ENCODE results near the gene PRRT1.

PRRT1 gene

DNA sequence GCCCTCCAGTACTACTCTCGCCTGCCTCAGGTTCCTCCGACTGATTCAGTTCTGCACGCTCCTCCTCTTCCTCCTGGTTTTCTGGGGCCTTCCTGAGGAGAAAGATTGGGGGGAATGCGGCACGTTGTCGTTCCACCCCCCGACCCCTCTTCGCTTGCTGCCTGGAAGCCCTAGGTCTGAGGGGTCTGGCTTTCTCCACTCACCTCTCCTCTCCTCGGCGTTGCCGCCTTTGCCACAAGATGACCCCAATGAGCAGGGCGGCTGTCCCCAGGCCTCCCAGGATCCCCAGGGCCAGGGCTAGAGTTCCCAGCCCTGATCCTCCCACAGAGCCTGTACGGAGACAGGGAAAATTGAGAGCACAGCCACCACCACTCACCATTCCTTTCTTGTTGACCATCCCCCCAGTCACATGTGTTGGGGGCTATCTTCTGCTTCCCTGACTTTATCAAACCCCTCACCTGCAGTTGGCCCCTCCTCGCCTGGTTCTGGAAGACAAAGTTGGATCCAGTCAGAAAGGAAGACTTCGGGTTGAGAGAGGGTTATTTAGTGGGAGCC, 29.5 kb upstream of the PRRT1 start:
- Histone ChIP-seq H3K9me3 (ENCODE audit: control insufficient read depth, low read length) (no peaks in the 10 kb centered on the region), H3K4me3 (ENCODE audit: insufficient read depth, low read depth, low read length) (no peak overlapping the region), H3K27ac (ENCODE audit: insufficient read depth, low read depth, low read length, poor library complexity, severe bottlenecking) (no peak overlapping the region), H3K4me1 (ENCODE audit: control insufficient read depth, insufficient read depth, low read length) (peaks cover 10% of the 10 kb centered on the region), H3K36me3 (ENCODE audit: control insufficient read depth, insufficient read depth, low read length) (peaks cover 15% of the 10 kb centered on the region), H3K27me3 (ENCODE audit: control insufficient read depth, insufficient read depth, low read length, poor library complexity, severe bottlenecking) (no peaks in the 10 kb centered on the region)
- 91 to 92% methylated on average over 15 of the region's 15 CpGs for WGBS, 2 experiments

DNA sequence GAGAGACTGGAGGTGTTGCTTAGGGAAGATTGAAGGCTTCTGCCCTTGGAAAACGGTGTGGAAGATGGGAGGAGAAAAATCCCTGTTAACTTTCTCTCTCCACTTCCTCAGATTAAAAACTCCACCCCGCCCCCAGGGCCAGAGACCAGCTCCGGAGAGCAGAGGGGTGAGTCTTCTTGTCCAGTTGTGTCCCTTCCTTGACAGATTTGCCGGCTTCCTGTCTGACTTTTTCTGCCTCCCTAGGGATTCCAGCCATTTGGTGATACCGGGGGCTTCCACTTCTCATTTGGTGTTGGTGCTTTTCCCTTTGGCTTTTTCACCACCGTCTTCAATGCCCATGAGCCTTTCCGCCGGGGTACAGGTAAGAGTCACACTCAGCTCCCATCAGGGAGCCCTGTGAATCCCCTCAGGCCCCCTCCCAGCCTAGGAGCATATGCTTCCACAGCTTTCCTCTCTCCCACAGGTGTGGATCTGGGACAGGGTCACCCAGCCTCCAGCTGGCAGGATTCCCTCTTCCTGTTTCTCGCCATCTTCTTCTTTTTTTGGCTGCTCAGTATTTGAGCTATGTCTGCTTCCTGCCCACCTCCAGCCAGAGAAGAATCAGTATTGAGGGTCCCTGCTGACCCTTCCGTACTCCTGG, 28.1 kb upstream of the PRRT1 start:
- 96 to 97% methylated on average over 9 to 10 of the region's 10 CpGs for WGBS, 2 experiments
- no peaks in the 10 kb centered on the region for H3K27me3 ChIP-seq (ENCODE audit: control insufficient read depth, insufficient read depth, low read length, poor library complexity, severe bottlenecking)
- H3K4me1 ChIP-seq (ENCODE audit: control insufficient read depth, insufficient read depth, low read length), result peaks cover 14% of the 10 kb centered on the region
- peak overlapping the region; percentile 98 for H3K4me3 ChIP-seq (ENCODE audit: insufficient read depth, low read depth, low read length)
- no peak overlapping the region for H3K27ac ChIP-seq (ENCODE audit: insufficient read depth, low read depth, low read length, poor library complexity, severe bottlenecking)
- H3K36me3 ChIP-seq (ENCODE audit: control insufficient read depth, insufficient read depth, low read length), result peaks cover 15% of the 10 kb centered on the region
- no peaks in the 10 kb centered on the region for H3K9me3 ChIP-seq (ENCODE audit: control insufficient read depth, low read length)

DNA sequence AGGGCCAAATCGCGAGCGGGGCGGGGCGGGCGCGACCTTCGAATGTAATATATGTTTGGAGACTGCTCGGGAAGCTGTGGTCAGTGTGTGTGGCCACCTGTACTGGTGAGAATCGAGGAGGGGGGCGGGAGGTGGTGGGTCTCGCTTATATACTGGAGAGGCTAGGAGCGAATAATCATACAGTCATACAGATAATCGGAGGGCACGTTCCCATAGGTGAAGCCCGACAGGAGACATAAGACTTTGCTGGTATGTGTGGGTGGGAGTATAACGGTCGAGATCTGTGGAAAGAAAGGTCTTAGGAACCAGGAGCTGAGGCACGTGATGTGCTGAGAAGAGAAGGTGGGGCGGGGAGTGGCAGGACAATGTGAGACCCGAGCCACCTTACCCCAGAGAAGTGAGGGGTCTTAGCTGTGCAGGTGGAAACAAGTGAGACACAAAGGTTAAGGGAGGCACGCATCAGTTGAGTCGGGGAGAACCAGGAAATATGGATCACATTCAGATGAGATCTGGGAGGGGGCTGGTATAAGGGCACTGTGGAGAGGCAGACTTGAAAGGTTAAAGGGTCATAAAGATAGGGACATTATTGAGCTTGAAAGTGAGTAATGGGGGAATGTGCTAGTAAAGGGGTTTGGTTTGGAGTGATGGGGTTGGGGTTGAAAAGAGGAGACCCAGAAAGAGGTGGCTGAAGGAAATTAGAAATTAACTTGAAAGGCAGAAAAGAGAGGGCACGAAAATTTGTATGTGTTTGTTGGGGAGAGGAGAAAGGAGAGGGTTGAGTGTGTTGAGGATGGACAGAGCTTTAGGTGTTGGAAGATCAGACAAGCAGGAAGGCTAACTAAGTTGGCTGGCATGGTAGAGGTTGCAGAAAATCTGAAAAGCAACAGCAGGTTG, 27.1 kb upstream of the PRRT1 start:
- Histone ChIP-seq H3K36me3 (ENCODE audit: control insufficient read depth, insufficient read depth, low read length) (peaks cover 13% of the 10 kb centered on the region), H3K9me3 (ENCODE audit: control insufficient read depth, low read length) (no peaks in the 10 kb centered on the region), H3K4me3 (ENCODE audit: insufficient read depth, low read depth, low read length) (peak overlapping the region; percentile 98), H3K27ac (ENCODE audit: insufficient read depth, low read depth, low read length, poor library complexity, severe bottlenecking) (peak overlapping the region; percentile 99), H3K27me3 (ENCODE audit: control insufficient read depth, insufficient read depth, low read length, poor library complexity, severe bottlenecking) (no peaks in the 10 kb centered on the region), H3K4me1 (ENCODE audit: control insufficient read depth, insufficient read depth, low read length) (peaks cover 19% of the 10 kb centered on the region)
- 5 to 6% methylated on average over 23 to 24 of the region's 24 CpGs for WGBS, 2 experiments

DNA sequence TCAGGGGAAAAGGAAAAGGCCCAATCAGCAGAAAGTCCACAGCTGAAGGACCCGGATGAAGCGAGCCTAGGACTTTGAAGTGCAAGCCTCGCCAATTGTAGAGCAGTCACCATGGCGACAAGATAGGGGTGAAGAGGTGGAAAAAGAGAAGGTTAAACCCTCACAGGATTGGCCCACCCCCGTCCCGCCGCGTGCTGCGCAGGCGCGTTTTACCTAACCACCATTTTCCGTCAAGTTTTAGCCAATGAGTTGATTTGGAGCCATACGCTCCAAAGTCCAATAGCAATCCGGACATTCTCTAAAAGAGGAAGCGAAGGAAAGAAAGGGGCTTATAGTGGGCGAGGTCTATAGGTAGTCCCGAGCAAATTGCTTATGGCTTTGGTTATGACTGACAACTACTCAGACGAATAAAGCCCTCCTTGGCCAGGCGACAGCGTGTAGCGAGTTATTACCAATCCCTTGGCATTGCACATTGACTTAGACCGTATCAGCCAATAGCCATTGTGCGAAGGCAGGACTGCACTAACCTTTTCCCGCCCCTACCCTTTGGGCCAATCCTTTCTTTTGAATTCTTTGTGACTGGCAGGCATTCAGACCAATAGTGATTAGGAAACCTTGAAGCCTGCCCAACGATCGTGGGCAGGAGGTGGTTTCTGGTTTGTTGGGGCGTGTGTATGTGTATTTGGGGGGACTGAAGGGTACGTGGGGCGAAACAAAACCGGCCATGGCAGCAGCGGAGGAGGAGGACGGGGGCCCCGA, 26.2 kb upstream of the PRRT1 start, which contains the start of gene RNF5:
TSS of gene RNF5 (plus strand) at position 618 of the 759 bp plus-strand sequence. CDS start at position 725, 107 bp downstream.
- Histone ChIP-seq H3K9me3 (ENCODE audit: control insufficient read depth, low read length) (no peaks in the 10 kb centered on the region), H3K36me3 (ENCODE audit: control insufficient read depth, insufficient read depth, low read length) (peaks cover 8% of the 10 kb centered on the region), H3K4me1 (ENCODE audit: control insufficient read depth, insufficient read depth, low read length) (peaks cover 23% of the 10 kb centered on the region), H3K27me3 (ENCODE audit: control insufficient read depth, insufficient read depth, low read length, poor library complexity, severe bottlenecking) (no peaks in the 10 kb centered on the region), H3K27ac (ENCODE audit: insufficient read depth, low read depth, low read length, poor library complexity, severe bottlenecking) (peak within 1 kb of the TSS; percentile 99), H3K4me3 (ENCODE audit: insufficient read depth, low read depth, low read length) (peak within 1 kb of the TSS; percentile 98)
- WGBS, 2 experiments, result 0% methylated on average over 33 of the region's 33 CpGs

DNA sequence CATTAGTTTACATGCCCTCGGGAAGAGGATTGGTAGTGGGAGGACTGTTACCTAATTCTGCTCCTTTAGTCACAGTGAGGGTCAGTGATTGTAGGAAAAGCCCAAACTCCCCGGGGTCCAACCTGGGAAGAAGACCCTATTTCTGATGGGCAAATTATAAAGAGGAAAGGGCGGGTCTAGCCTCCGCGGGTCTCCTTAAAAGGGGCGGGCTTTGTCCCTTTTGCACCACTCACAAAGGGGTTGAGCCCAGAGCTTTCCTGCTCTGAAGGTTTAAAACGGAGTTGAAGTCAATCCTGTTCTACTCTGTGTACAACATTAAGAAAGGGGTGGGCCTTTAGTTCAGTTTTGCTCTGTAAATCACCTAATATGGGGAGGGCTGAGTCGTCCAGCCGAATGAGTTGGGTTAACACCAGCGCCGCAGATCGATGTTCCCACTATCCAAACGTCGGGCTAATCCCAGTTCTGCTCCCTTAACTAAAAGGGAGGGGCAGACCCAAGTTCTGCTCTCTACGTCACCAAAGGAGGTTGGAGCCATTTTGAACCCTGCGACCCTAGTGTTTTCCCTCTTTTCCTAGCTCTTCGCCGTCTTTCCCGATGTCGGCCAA, 25.5 kb upstream of the PRRT1 start:
- Histone ChIP-seq H3K27me3 (ENCODE audit: control insufficient read depth, insufficient read depth, low read length, poor library complexity, severe bottlenecking) (no peaks in the 10 kb centered on the region), H3K4me3 (ENCODE audit: insufficient read depth, low read depth, low read length) (peak overlapping the region; percentile 98), H3K27ac (ENCODE audit: insufficient read depth, low read depth, low read length, poor library complexity, severe bottlenecking) (peak overlapping the region; percentile 99), H3K36me3 (ENCODE audit: control insufficient read depth, insufficient read depth, low read length) (peaks cover 4% of the 10 kb centered on the region), H3K4me1 (ENCODE audit: control insufficient read depth, insufficient read depth, low read length) (peaks cover 25% of the 10 kb centered on the region), H3K9me3 (ENCODE audit: control insufficient read depth, low read length) (no peaks in the 10 kb centered on the region)
- WGBS, 2 experiments, result 0 to 1% methylated on average over 20 of the region's 20 CpGs

DNA sequence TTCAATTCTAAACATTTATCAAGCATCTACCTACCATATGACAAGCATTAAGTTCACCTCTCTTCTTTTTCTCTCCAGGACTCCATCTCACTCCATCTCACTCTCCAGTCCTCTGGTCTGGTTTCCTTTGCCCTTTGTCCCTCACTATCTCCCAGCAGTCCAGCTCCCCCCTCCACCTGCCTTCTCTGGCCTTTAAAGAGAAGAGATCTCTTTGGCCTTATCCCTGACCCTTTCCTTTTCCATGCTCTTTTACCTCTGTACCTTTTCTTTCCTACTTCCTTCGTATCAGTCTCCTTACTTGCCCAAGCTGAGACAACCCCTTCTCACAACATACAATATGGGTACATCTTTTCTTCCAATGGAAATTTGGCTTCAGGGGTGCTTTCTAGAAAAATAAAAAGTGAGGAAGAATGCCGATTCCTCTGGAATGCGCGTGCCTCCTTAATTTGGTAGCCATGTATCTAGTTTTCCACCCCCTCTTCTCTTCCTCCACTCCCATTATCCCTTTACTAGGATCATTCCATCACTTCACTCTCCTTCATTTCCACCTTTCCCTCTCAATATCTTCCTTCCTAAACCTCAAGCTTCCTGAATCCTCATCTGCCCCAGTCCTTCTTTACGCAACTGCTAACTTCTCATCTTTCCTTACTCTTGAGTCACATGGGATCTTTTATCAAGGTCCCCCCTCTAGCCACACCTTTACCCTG, 24.9 kb upstream of the PRRT1 start:
- 20 to 25% methylated on average over 5 of the region's 5 CpGs for WGBS, 2 experiments
- Histone ChIP-seq H3K27ac (ENCODE audit: insufficient read depth, low read depth, low read length, poor library complexity, severe bottlenecking) (peak overlapping the region; percentile 99), H3K27me3 (ENCODE audit: control insufficient read depth, insufficient read depth, low read length, poor library complexity, severe bottlenecking) (no peaks in the 10 kb centered on the region), H3K36me3 (ENCODE audit: control insufficient read depth, insufficient read depth, low read length) (peaks cover under 1% of the 10 kb centered on the region), H3K4me3 (ENCODE audit: insufficient read depth, low read depth, low read length) (peak overlapping the region; percentile 98), H3K4me1 (ENCODE audit: control insufficient read depth, insufficient read depth, low read length) (peaks cover 25% of the 10 kb centered on the region), H3K9me3 (ENCODE audit: control insufficient read depth, low read length) (no peaks in the 10 kb centered on the region)

DNA sequence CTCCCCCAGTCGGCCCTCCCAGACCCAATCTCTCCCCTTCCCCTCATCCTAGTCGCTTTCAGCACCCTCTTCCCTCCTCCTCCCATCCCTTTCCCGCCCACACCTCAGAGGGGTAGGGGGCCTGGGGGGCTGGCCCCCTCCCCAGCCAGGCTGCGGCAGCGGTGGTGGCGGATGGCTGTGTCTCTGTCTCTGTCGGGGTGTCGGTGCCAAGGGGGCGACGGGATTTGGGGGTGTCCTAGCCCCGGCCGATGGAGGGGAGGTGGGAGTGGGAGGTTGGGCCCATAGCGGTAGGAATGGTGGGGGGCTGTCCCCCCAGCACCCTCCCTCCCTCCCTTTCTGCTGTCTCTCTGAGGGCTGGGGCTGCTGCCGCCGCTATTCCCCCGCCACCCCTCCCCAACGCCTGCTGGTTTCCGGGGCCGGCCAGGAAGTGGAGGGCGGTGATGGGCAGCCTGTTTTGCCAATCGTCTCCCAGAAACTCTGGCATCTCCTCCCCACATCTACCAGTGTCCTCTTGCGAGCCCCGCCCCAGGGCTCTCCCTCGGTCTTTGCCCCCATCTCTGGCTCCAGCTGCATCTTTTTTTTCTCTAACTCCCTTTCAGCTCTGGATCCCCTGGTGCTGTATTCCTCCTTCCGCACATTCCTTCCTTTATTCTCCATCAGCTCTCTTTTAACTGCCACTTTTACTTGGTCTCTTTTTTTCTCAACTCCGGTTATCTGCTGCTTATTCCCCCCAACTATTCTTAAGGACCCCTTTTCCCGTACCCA, 24.2 kb upstream of the PRRT1 start, which contains the start of gene AGPAT1:
TSS of gene AGPAT1 (minus strand) at position 374 of the 765 bp plus-strand sequence. CDS start 4,588 bp downstream, outside the sequence.
- 1 to 2% methylated on average over 26 to 27 of the region's 27 CpGs for WGBS, 2 experiments
- Histone ChIP-seq H3K27me3 (ENCODE audit: control insufficient read depth, insufficient read depth, low read length, poor library complexity, severe bottlenecking) (no peaks in the 10 kb centered on the region), H3K4me3 (ENCODE audit: insufficient read depth, low read depth, low read length) (peak within 1 kb of the TSS; percentile 98)

DNA sequence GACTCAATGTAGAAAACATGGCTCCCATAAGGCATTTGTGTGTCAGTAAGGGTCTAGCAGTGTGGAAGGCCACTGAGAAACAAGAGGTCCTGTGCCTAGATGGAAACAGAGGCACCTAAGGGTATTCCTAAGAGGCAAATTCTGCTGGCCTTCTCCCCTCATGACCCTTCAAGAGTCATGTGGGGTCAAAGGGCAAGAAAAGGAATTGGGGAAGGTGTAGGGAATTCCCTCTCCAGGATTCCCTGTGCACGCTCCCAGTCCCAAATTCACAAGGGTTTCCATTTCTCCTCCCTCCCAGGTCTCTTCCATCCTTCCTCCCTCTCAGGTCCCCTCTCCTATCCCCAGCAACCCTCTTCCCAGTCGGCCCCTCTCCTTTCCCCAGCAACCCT, 23.6 kb upstream of the PRRT1 start:
- Histone ChIP-seq H3K9me3 (ENCODE audit: control insufficient read depth, low read length) (no peaks in the 10 kb centered on the region), H3K4me3 (ENCODE audit: insufficient read depth, low read depth, low read length) (peak overlapping the region; percentile 98), H3K27ac (ENCODE audit: insufficient read depth, low read depth, low read length, poor library complexity, severe bottlenecking) (no peak overlapping the region), H3K36me3 (ENCODE audit: control insufficient read depth, insufficient read depth, low read length) (peaks cover 12% of the 10 kb centered on the region), H3K4me1 (ENCODE audit: control insufficient read depth, insufficient read depth, low read length) (peaks cover 25% of the 10 kb centered on the region), H3K27me3 (ENCODE audit: control insufficient read depth, insufficient read depth, low read length, poor library complexity, severe bottlenecking) (no peaks in the 10 kb centered on the region)
- WGBS, 2 experiments, result 0 to 3% methylated on average over 2 of the region's 2 CpGs

More for the DNA sequence above, 24.2 kb upstream of the PRRT1 start, which contains the start of gene AGPAT1:
- Histone ChIP-seq H3K9me3 (ENCODE audit: control insufficient read depth, low read length) (no peaks in the 10 kb centered on the region), H3K36me3 (ENCODE audit: control insufficient read depth, insufficient read depth, low read length) (peaks cover 6% of the 10 kb centered on the region), H3K4me1 (ENCODE audit: control insufficient read depth, insufficient read depth, low read length) (peaks cover 25% of the 10 kb centered on the region), H3K27ac (ENCODE audit: insufficient read depth, low read depth, low read length, poor library complexity, severe bottlenecking) (peak within 1 kb of the TSS; percentile 99)
